GM19025 (cell line): ENCODE measurements around the gene PGBD5.
"Not testable (repeated sequence)": the region's sequence is repeated elsewhere in the genome, so short reads cannot be mapped to it uniquely, and the experiment has no call there.

Experiments used
- ATAC-seq: cut with Tn5 transposase; IDR thresholded peaks from one replicate; pipeline ENCODE4 v1.9.1; 2021; ENCODE audit warnings: mild to moderate bottlenecking, low read depth, moderate library complexity; ENCODE audit not compliant: unreplicated experiment

Gene PGBD5

DNA sequence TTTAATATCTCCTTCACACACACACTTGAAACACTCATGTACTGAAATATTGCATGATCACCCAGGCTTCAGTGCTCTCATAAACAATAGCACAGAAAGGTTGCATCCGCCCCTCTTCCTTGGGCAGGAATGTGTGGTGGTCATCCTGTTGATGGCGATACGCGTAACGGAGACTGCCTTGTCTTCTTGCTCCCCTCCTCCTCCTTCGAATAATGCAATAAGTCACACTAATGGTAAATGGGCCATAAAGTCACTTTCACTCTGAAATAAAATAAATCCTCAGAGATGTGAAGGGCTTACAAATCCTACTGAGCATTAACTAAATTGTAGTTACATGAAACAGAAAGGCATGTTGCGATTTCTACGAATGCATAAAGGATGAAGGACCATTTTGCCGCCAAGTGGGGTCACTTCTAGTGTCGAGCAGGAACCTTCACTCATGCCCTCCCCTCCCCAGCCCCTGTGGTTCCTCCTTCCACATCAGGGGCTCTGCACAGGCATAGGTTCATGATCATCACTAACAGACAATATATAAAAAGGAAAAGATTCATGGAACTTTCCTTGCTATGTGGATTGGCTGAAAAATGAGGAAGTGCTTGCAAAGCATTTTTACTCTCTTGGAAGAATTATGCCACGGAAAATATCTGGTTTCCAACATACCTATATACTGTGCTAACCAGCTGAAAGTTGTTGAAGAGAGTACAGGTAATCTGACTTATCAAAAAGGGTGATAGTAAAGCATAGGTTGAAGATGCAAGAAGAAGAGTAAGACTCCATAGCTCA, 1.2 kb upstream of the PGBD5 start:
- no peak for ATAC-seq

DNA sequence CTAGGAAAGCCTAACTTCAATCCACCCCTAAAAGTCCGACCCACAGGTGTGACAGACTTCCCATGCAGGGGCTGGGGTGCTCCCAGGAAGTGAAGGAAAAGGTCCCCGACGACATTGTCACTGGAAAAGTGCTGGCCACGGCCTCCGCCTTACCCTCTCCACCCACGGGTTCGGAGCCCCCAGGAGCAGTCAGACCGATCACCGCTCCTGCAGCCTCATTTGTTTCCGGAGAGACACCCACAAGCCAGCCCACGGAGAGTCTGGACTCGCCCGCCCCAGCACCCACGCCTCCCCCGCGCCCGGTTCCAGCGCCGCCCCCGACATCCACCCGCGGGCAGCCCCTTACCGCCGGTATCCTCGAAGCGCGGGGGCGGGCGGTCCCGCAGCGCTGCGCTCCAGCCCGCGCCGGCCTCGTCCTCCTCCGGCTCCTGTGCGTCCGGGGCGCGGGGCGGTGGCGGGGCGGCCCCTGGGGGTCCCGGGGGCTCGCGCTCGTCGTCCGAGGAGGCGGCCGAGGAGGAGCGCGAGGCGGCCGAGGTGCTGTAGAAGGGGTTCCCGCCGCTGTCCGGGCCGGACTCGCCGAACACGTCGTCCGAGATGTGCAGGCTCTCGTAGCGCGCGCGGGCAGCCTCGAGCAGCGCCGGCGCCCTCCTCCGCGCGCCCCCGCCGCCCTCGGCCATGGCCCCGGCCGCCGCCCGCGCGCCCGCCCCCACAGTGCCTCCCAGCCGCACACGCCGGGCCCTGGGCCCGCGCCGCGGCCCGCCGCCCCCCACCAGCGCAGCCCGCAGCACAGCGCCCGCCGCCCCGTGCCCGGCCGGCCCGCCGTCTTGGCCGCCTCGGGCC, 660 bp downstream of the PGBD5 start:
- ATAC-seq: no peak

DNA sequence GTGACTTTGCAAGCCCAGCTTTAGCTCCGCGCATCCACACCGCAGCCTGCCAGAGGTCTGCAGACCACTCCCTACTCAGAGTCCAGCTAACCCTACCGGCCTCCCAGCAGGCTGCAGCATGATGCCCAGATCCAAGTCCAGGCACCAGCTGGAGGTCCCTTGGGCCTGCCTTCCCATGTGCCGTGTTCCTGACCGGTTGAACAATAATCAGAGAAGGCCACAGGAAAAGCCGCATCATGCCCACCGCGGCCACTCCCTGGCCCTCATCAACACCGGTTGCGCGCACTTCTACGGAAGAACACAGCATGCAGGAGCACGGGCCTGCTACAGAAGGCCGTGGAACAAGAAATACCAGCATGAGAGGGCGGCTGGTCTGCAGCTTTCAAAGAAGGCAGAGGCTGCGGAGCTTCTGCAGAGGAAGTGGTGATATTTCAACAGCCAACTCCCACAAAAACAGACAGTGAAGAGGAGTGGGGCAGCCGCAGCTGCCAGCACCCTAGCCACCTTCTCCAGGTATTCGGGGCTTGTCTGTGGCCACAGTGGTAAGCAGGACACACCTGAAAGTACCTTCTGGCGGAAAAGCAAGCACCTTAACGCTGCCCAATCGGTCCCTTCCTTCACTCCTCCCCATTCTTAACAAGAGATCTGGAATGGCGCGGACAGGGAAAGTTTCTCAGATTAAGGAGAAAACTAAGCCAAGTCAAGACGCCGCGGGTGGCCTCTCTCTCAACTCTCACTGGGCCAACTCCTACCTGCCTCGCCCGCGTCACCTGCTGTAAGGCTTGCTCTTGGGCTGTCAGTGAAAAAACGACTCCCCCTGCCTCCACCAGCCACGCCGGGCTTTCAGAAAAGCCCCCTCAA, 1.5 kb downstream of the PGBD5 start:
- ATAC-seq: no peak

- ATAC-seq: no peak
Measured at GRCh38 chr1:230423951-230424350, 2.2 kb downstream of the PGBD5 start.

DNA sequence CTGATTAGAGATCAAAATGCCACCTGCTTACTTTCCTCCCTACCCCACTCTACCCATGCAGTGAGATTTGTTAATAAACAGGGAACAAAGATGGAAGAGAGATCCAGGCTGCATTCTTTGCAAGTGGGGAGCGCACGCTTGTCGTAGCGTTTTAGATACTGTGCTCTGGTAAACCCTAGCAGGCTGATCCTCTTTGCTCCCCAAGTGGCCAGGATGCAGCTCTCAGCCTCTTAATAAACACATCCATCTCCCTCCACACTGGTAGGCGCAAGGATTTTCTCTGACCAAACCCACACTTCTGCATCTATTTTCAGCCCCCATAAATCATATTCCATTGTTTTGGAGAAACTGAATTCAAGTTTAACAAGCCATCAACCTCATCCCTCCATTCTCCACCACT, 2.9 kb downstream of the PGBD5 start:
- ATAC-seq: no peak

GRCh38 chr1:230422221-230422981, 3.7 kb downstream of the PGBD5 start:
- ATAC-seq: no peak

DNA sequence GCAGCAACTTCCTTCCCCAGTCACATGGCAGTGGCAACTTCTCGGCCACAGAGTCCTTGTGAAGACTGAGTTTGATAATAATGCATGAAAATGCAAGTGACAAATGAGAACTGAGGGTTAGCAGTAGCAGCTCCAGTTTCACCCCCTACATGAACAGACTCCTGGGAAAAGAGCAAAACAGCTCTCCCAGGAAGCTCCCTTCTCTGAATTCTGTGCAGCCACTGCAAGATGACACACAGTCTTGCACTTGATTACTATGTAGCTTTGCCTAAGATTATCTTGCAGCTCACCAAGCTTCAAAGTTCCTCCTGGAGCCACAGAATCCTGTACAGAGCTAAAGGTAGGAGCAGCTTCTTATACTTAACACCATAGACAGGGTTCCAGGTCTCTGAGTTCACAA, 4.7 kb downstream of the PGBD5 start:
- no peak for ATAC-seq

DNA sequence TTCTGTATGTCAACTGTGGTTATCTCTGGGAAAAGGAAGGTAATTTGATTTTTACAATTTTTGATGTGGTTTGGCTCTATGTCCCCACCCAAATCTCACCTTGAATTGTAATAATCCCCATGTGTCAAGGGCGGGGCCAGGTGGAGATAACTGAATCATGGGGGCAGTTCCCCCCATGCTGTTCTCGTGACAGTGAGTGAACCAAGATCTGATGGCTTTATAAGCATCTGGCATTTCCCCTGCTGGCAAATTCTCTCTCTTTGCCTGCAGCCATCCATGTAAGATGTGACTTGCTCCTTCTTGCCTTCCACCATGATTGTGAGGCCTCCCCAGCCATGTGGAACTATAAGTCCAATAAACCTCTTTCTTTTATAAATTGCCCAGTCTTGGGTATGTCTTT, 5.8 kb downstream of the PGBD5 start:
- not testable (repeated sequence) for ATAC-seq

GRCh38 chr1:230416430-230416829, 9.7 kb downstream of the PGBD5 start:
- ATAC-seq: no peak

DNA sequence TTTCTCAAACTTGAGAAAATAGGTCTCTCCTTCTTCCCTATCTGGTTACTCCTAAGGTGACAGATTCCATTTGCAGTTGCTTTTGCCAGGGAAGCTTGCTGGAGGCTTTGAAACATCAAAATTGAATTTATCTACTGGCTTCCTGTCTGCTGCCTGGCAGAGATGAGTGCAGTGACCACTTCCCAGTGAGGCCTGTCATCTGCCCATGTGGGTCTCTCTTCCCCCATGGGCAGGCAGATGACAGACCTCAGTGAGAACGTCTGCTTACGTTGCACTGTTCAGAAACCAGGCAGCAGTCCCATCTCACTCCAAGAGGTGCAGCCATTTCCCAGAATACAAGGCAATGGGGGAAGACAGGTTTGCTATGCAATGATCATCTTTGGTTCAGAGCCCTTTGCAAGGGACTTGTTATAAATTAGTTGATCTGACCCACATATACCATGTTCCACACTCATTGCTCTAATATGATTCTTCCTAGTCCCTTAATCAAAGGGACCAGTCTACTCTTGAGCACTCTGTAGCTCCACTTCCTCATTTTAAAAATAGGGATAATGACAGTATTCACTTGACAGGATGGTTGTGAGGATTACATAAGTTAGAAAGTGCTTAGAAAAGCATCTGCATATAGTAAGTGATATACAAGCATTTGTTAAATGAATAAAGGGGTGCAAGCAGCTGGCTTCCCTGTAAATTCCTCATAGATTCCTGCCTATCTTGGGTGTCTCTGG, 10.6 kb downstream of the PGBD5 start:
- ATAC-seq: no peak

GRCh38 chr1:230414694-230415093, 11.4 kb downstream of the PGBD5 start:
- no peak for ATAC-seq

DNA sequence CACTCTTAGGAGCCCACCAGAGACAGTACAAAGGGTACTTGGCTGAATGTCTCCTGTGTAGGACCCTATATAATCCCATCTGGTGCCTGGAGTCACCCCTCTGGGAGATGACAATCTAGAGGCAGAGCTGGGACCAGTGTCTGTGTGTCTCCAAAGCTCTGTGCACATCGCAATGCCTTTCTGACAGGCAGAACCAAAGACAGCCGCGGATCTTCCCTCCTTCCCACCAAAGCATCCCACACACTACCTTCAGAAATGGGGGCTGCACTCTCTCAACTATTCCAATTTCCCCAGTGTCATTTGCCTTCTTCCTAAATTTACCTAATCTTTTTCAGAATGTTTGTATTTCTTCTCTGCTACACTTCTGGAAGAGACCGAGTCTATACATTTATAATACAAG, 12.0 kb downstream of the PGBD5 start:
- ATAC-seq: no peak

DNA sequence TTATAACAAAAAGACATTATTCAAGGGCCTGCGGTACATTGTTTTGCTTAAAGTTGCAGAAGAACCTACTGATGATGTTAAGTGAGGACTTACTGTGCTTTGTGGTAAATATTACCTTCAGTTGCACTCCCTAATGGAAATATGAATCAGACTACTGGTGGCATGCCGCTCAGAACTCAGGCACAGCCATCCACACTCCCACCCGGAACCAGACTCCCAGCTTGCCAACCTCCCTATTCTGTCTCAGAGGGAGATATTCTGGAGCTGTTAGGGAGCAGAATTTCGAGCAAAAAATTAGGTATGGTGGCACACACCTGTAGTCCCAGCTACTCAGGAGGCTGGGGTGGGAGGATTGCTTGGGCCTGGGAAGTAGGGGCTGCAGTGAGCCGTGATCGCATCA, 13.1 kb downstream of the PGBD5 start:
- ATAC-seq: no peak

DNA sequence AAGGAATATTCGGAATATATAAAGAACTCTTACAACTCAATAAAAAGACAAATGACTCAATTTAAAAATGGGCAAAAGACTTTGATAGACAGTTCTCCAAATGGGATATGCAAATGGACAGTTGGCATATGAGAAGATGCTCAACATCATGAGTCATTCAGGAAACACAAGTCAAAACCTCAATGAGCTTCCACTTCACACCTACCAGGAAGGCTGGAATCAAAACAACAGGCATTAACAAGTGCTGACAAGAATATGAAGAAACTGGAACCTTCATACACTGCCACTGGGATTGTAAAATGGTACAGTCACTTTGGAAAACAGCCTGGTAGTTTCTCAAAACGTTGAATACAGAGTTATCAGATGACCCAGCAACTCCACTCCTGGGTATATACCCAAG, 17.2 kb downstream of the PGBD5 start:
- no peak for ATAC-seq

DNA sequence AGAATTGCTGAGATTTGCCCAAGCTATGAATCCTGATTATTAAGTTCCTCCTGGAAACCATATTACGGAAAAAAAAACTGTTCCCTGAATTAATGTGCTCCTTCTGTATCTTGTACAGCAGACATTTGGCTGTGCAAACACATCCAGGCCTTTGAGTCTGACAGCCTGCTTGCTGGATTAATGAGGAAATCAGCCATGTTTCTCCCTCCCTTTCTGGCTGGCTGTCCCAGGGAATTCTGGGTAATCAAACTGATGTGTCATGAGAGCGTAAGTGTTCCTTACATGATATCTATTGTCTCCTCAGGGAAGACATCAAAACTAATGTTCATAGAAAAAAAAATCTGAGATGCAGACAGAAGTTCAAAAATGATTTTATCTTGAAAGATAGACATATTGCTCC, 18.8 kb downstream of the PGBD5 start:
- no peak for ATAC-seq

- ATAC-seq: not testable (repeated sequence)
Measured at GRCh38 chr1:230406727-230407126, 19.4 kb downstream of the PGBD5 start.

DNA sequence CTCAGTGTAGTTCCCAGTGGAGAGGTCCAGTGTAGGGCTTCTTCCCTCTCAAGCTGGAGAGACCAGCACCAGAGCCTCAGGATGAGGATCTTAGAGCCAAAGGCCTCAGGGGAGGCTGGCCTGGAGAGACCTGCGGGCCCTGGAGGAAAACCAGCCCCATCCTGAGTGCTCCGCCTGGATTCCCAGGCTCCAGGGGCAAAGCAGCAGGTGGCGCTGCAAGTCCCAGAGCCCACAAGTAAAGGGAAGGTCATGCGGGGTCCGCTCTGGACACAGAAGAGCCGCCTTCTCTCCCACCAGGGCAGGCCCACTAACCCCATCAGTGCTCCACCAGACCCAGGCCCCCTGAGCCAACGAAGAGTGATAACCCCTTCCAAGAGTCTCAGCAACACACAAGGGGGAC, 22.7 kb downstream of the PGBD5 start:
- ATAC-seq: no peak

DNA sequence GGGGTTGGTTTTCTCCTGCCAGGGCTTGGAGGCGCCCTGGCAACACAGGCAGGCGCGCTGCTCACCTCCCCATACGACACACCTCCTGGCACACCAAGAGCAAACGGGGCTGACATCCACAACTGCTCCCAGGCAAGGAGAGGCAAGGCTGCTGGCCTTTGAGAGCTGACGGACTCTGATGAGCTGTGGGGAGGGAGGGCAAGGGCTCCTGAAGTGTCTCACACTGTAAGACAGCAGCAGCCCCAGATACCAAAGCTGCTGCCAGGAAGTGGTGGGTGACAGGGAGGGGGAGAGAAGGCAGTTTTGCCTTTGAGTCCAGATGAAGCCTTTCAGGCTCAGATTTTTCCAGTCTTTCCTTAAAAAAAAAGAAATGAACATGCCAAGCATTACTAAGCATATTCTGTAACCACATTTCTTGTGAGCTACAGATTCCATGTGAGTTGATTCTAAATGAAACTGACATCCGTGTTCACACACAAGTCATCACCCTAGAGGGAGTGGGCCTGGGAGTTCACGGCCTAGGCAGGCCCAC, 24.3 kb downstream of the PGBD5 start:
- no peak for ATAC-seq

DNA sequence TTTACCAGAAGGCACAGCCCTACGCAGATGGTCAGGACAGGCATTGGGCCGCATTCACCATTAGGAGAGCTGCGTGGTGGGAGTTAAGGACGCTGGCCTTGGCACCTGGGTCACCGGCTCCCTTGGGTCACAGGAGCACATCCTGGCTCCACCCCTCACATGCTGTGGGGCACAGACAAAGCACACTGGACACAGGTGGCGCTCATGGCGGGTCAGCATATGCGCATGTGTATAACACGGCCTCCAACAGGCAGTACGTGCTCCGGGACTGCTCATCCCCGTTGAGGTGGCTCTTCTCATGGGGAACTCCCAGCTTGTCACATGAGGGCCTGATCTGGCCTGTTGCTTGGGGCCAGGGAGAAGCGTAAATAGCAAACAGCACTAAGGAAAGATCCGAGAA, 25.0 kb downstream of the PGBD5 start:
- no peak for ATAC-seq
